AG04450 (cell line): Measurements from ENCODE around the gene XXYLT1. TPM values are rescaled to one million over a fixed set of nuclear protein-coding genes. Genes with fewer than 3 reads are reported as not detected.

Experiments
- CTCF ChIA-PET: fragments of 300-600, 350-600 bp; formaldehyde crosslinking; extraction: SDS; loops from one replicate; lab custom pipeline; 2022; ENCODE audit warnings: antibody characterized with exemption, inconsistent platforms; lab: Charles Lee
- POLR2A ChIA-PET: fragments of 350-600 bp; formaldehyde crosslinking; extraction: SDS; loops from one replicate; lab custom pipeline; 2021; ENCODE audit warnings: antibody characterized with exemption, inconsistent platforms; lab: Yijun Ruan, JAX
- DNase-seq: peaks from one replicate; pipeline ENCODE4 v3.0.0-alpha.2; 2011; ENCODE audit warnings: low read depth, low spot score
- H3K27ac ChIP-seq: one replicate; pipeline ENCODE4 v1.5.1; 2012; ENCODE audit warnings: low read depth, low read length, control low read depth
- H3K27me3 ChIP-seq: one replicate; pipeline ENCODE4 v1.6.0; 2012; ENCODE audit warnings: low read length; ENCODE audit not compliant: control insufficient read depth, insufficient read depth
- H3K4me3 ChIP-seq: 2 replicates; pipeline ENCODE4 v1.5.1; 2011; ENCODE audit warnings: mild to moderate bottlenecking, low read depth, low read length, control low read depth
- H3K9me3 ChIP-seq: 2 replicates; pipeline ENCODE4 v1.5.1; 2012; ENCODE audit warnings: low read length; ENCODE audit not compliant: control insufficient read depth, insufficient read depth
- polyA plus RNA-seq: library from polyadenylated mRNA; depleted of rRNA; stranded (reverse); fragments of >200 nt; gene quantifications from 2 replicates; pipeline ENCODE4 v1.2.3, GENCODE V29; 2011
- TF ChIP-seq, protein P1 (sequence below): IDR thresholded peaks from 2 replicates; pipeline ENCODE4 v1.5.1; 2011; ENCODE audit warnings: low read depth, low read length, control low read depth, inconsistent platforms

Gene XXYLT1
- polyA plus RNA-seq, 1 experiment: 16.5 TPM

- ChIA-PET CTCF (interaction anchor here (1.8 kb wide), 1 partner anchor 36 kb away, joined by 4 read pairs; no protein-coding TSS in a partner anchor), POLR2A (no interaction called here)
- TF ChIP-seq, protein P1, sequence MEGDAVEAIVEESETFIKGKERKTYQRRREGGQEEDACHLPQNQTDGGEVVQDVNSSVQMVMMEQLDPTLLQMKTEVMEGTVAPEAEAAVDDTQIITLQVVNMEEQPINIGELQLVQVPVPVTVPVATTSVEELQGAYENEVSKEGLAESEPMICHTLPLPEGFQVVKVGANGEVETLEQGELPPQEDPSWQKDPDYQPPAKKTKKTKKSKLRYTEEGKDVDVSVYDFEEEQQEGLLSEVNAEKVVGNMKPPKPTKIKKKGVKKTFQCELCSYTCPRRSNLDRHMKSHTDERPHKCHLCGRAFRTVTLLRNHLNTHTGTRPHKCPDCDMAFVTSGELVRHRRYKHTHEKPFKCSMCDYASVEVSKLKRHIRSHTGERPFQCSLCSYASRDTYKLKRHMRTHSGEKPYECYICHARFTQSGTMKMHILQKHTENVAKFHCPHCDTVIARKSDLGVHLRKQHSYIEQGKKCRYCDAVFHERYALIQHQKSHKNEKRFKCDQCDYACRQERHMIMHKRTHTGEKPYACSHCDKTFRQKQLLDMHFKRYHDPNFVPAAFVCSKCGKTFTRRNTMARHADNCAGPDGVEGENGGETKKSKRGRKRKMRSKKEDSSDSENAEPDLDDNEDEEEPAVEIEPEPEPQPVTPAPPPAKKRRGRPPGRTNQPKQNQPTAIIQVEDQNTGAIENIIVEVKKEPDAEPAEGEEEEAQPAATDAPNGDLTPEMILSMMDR: no peak
- no peak overlapping the region for H3K27ac ChIP-seq
- no peaks in the 10 kb centered on the region for H3K27me3 ChIP-seq
- no peak for DNase-seq
- no peak overlapping the region for H3K4me3 ChIP-seq
- peaks cover 6% of the 10 kb centered on the region for H3K9me3 ChIP-seq
Observed at GRCh38 chr3:195143221-195143620, 127.7 kb downstream of the XXYLT1 start.

DNA sequence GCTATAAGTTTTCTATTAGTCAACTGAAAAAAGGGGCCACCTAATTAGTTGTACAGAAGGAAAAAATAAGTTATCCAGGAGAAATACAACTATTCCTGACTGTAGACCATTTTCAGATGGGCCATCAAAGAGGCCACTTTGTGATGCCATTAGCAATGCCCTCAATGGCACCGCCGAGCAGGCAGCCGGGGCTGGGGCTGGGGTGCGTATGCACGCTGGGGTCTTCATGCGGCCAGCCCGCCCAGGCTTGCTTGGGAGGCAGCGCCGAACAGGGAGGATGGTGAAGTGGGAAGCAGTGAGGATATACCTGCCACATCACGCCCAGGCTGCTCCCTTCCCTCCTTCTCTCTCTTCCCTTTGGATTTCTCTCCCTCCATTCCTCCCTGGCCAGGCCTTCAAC lies 128.4 kb downstream of the XXYLT1 start:
- ChIA-PET POLR2A (no interaction called here), CTCF (interaction anchor here (1.8 kb wide), 1 partner anchor 36 kb away, joined by 4 read pairs; no protein-coding TSS in a partner anchor)
- DNase-seq: no peak
- TF ChIP-seq, protein P1: no peak
- Histone ChIP-seq H3K27me3 (no peaks in the 10 kb centered on the region), H3K27ac (no peak overlapping the region), H3K9me3 (peaks cover 6% of the 10 kb centered on the region), H3K4me3 (no peak overlapping the region)

DNA sequence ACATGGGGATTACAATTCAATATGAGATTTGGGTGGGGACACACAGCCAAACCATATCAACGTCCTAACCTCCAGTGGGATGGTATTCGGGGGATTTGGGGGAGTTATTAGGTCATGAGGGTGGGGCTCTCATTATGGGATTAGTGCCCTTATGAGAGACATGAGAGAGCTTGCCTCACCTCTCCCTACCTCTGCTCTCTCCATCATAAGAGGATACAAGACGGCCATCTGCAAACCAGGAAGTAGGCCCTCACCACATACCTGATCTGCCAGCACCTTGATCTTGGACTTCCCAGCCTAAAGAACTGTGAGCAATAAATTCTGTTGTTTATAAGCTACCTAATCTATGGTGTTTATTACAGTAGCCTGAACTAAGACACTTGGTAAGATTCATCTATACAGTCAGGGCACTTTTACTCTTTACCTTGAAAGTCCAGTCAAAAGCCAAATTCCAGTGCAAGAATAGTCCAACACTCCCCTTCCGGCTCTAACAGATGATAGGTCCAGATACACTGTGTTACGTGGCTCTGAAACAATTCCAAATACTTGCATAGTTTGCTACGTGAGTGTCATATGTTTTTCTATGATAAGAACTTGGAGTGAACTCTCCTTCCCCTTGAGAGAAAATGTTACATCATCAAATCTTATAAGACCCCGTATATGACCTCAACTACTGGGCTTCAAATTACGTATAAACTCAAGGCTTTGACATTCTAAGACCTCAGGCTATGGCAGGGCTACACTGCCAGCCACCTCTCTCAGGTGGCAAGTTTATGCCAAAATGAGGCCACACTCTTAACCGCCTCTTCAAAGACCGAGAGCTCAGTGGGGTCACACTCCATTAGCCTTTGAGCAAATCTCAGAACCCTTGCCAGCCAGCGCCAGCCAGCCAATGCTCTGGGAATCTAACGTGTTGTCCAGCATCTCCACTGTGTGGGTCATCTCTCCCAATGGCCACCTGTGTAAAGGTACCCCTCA lies 129.9 kb downstream of the XXYLT1 start:
- CTCF ChIA-PET: interaction anchor here (1.8 kb wide), 1 partner anchor 34 kb away, joined by 4 read pairs; no protein-coding TSS in a partner anchor
- H3K9me3 ChIP-seq: peaks cover 6% of the 10 kb centered on the region
- TF ChIP-seq, protein P1: no peak
- no peaks in the 10 kb centered on the region for H3K27me3 ChIP-seq
- POLR2A ChIA-PET: no interaction called here
- H3K4me3 ChIP-seq: no peak overlapping the region
- DNase-seq: no peak
- no peak overlapping the region for H3K27ac ChIP-seq

GRCh38 chr3:195140410-195140809 lies 130.5 kb downstream of the XXYLT1 start:
- no peak for DNase-seq
- no peaks in the 10 kb centered on the region for H3K27me3 ChIP-seq
- ChIA-PET POLR2A (no interaction called here), CTCF (no interaction called here)
- H3K4me3 ChIP-seq: no peak overlapping the region
- TF ChIP-seq, protein P1: no peak
- H3K9me3 ChIP-seq: peaks cover 6% of the 10 kb centered on the region
- no peak overlapping the region for H3K27ac ChIP-seq

- DNase-seq: no peak
- TF ChIP-seq, protein P1: no peak
Observed at GRCh38 chr3:195139876-195140240, 131.1 kb downstream of the XXYLT1 start.

More at GRCh38 chr3:195139876-195140240, 131.1 kb downstream of the XXYLT1 start:
- H3K4me3 ChIP-seq: no peak overlapping the region
- ChIA-PET CTCF (no interaction called here), POLR2A (no interaction called here)
- H3K27ac ChIP-seq: no peak overlapping the region
- H3K27me3 ChIP-seq: no peaks in the 10 kb centered on the region
- peaks cover 6% of the 10 kb centered on the region for H3K9me3 ChIP-seq
